ENCODE data around the gene LMO2.

LMO2 gene

DNA sequence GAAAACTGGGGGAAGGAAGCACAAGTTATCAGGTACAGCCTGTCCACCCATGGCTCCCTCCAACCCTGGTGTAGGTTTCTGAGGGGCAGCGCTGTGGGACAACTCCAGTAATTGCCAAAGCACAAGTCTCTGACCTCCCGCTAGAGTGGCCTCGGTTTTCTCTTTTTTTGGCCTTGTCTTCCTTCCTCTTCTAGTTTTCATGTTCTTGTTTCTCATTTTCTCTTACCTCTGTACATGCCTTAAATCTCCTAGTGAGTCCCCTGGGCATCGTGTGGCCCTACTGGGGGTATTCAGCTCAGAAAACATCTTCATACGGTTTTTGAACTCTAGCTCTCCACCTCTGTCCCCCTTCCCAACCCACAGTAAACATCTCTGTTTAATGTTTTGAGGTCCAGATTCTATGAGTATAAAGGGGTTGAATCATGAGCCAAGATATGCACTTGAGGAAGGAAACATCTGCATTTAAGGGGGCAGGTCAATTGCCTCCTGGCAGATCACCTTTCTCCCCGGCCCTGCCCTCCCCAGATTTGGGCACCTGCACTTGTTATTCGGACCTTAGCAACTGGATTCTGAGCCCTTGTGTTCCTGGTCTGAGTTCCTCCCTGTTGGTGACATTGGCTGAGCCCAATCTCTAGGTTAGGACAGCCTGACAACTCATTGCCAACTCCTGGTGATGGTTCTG lies 8.4 kb upstream of the LMO2 start (continued):
- TF ChIP-seq, protein P1, sequence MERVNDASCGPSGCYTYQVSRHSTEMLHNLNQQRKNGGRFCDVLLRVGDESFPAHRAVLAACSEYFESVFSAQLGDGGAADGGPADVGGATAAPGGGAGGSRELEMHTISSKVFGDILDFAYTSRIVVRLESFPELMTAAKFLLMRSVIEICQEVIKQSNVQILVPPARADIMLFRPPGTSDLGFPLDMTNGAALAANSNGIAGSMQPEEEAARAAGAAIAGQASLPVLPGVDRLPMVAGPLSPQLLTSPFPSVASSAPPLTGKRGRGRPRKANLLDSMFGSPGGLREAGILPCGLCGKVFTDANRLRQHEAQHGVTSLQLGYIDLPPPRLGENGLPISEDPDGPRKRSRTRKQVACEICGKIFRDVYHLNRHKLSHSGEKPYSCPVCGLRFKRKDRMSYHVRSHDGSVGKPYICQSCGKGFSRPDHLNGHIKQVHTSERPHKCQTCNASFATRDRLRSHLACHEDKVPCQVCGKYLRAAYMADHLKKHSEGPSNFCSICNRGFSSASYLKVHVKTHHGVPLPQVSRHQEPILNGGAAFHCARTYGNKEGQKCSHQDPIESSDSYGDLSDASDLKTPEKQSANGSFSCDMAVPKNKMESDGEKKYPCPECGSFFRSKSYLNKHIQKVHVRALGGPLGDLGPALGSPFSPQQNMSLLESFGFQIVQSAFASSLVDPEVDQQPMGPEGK (CRISPR knock-in tag; IDR thresholded peaks at IDR 0.05; ENCODE audit: borderline replicate concordance): no peak
- TF ChIP-seq RARB (CRISPR knock-in tag; IDR thresholded peaks at IDR 0.05) (no peak), BACH2 (CRISPR knock-in tag; IDR thresholded peaks at IDR 0.05; ENCODE audit: borderline replicate concordance) (no peak)

DNA sequence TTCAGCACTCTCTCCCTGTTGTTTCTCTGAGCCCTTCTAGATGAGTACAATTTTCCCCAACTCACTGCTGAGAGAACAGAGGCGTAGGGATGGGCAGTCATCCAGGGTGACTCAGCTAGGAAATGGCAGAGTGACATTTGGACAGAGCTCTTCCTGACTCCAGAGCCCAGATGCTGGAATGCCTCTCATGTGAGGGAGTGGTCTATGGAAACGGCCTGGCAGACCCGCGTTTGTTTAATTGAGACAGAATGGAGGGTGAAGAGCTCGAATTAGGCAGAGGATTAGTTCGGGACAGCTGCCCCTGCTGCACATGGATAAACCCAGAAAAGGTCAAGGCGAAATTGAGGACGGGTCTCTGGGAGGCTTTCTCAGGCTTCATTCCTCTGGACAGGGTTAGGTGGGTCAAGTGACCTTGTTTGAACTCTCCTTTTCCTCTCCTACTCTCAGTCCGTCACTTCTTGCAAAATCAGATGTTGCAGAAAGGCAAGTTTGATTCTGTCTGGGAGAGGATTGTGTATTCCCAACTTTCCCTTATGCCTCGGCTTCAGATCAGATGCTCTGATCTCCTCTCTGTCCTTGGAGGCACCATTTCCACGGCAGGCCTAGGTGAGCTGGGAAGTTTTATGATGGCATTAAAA lies 7.6 kb upstream of the LMO2 start:
- peak; percentile 74 for ATAC-seq
- no peak for TF ChIP-seq ARNTL (CRISPR knock-in tag; IDR thresholded peaks at IDR 0.05; ENCODE audit: borderline replicate concordance, low read depth)
- TF ChIP-seq, protein P2, sequence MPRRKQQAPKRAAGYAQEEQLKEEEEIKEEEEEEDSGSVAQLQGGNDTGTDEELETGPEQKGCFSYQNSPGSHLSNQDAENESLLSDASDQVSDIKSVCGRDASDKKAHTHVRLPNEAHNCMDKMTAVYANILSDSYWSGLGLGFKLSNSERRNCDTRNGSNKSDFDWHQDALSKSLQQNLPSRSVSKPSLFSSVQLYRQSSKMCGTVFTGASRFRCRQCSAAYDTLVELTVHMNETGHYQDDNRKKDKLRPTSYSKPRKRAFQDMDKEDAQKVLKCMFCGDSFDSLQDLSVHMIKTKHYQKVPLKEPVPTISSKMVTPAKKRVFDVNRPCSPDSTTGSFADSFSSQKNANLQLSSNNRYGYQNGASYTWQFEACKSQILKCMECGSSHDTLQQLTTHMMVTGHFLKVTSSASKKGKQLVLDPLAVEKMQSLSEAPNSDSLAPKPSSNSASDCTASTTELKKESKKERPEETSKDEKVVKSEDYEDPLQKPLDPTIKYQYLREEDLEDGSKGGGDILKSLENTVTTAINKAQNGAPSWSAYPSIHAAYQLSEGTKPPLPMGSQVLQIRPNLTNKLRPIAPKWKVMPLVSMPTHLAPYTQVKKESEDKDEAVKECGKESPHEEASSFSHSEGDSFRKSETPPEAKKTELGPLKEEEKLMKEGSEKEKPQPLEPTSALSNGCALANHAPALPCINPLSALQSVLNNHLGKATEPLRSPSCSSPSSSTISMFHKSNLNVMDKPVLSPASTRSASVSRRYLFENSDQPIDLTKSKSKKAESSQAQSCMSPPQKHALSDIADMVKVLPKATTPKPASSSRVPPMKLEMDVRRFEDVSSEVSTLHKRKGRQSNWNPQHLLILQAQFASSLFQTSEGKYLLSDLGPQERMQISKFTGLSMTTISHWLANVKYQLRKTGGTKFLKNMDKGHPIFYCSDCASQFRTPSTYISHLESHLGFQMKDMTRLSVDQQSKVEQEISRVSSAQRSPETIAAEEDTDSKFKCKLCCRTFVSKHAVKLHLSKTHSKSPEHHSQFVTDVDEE (CRISPR knock-in tag; IDR thresholded peaks at IDR 0.05): no peak
- TF ChIP-seq TOX (CRISPR knock-in tag; IDR thresholded peaks at IDR 0.05; ENCODE audit: borderline replicate concordance): no peak
- TF ChIP-seq ZNF8 (CRISPR knock-in tag; IDR thresholded peaks at IDR 0.05): no peak
- no peak for TF ChIP-seq ESRRG (CRISPR knock-in tag; IDR thresholded peaks at IDR 0.05)

DNA sequence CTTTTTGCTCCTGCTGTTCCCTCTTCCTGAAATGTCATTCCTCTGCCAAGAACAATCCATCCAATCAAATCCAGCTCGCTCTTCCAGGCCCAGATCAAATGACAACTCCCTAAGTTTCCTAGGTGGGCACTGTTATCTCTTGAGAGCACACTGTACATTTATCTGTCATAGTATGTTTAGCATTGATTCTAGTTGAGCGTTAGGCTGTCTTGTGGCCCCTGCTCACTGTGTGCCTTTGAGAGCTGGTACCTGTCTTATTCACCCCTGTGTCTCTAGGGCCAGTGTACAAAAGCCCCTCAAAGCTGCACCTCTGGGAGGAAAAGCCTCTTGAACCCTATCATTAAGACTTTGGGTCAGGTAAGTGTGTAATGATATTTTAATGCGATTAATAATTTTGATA lies 7.1 kb upstream of the LMO2 start:
- ATAC-seq: no peak
- TF ChIP-seq TOX (CRISPR knock-in tag; IDR thresholded peaks at IDR 0.05; ENCODE audit: borderline replicate concordance): no peak
- TF ChIP-seq, protein P2 (CRISPR knock-in tag; IDR thresholded peaks at IDR 0.05): no peak
- TF ChIP-seq, protein P3, sequence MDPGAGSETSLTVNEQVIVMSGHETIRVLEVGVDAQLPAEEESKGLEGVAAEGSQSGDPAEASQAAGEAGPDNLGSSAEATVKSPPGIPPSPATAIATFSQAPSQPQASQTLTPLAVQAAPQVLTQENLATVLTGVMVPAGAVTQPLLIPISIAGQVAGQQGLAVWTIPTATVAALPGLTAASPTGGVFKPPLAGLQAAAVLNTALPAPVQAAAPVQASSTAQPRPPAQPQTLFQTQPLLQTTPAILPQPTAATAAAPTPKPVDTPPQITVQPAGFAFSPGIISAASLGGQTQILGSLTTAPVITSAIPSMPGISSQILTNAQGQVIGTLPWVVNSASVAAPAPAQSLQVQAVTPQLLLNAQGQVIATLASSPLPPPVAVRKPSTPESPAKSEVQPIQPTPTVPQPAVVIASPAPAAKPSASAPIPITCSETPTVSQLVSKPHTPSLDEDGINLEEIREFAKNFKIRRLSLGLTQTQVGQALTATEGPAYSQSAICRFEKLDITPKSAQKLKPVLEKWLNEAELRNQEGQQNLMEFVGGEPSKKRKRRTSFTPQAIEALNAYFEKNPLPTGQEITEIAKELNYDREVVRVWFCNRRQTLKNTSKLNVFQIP (CRISPR knock-in tag; IDR thresholded peaks at IDR 0.05; ENCODE audit: borderline replicate concordance, low read depth): no peak
- no peak for TF ChIP-seq ISL1 (CRISPR knock-in tag; IDR thresholded peaks at IDR 0.05)
- no peak for TF ChIP-seq TCF4 (CRISPR knock-in tag; IDR thresholded peaks at IDR 0.05; ENCODE audit: borderline replicate concordance)

DNA sequence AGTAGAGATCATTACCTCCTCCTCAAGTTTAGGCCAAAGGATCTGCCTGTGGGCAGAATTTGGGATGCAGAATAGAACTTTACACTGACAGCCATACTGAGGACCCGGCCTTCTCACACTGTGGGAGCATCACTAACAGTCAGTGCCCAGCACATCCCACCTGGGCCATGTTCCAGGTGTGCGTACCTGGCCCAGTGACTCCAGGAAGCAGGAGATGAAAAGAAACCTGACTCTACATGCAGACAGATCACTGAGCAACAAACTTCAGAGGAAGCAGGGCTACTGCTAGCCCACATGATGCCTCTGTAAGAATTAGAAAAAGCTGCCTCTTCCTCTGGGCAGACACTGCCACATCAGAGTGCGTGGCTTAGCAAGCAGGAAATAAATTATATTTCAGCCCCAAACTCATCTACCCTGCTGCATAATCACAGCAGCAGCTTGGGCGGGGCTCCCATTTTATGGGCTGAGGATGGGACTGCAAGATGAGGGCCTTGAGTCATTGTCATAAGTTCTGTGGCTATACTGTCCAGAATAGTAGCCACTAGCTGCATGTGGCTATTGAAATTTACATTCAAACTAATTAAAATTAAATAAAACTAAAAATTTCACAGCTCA lies 6.0 kb upstream of the LMO2 start:
- TF ChIP-seq RARB (CRISPR knock-in tag; IDR thresholded peaks at IDR 0.05) (no peak), SNAI2 (CRISPR knock-in tag; IDR thresholded peaks at IDR 0.05) (no peak), TOX (CRISPR knock-in tag; IDR thresholded peaks at IDR 0.05; ENCODE audit: borderline replicate concordance) (no peak), TCF4 (CRISPR knock-in tag; IDR thresholded peaks at IDR 0.05; ENCODE audit: borderline replicate concordance) (no peak), ZC3H10 (CRISPR knock-in tag; IDR thresholded peaks at IDR 0.05) (no peak), ZFP30 (CRISPR knock-in tag; IDR thresholded peaks at IDR 0.05) (no peak), OSR1 (CRISPR knock-in tag; IDR thresholded peaks at IDR 0.05) (no peak), ARNTL (CRISPR knock-in tag; IDR thresholded peaks at IDR 0.05; ENCODE audit: borderline replicate concordance, low read depth) (no peak), ISL1 (CRISPR knock-in tag; IDR thresholded peaks at IDR 0.05) (no peak), ESRRG (CRISPR knock-in tag; IDR thresholded peaks at IDR 0.05) (no peak), ZFP3 (CRISPR knock-in tag; IDR thresholded peaks at IDR 0.05) (no peak), ZNF565 (CRISPR knock-in tag; conservative IDR thresholded peaks at IDR 0.05; ENCODE audit: low read depth) (no peak), CSDC2 (CRISPR knock-in tag; IDR thresholded peaks at IDR 0.05) (no peak)
- TF ChIP-seq, protein P2 (CRISPR knock-in tag; IDR thresholded peaks at IDR 0.05): no peak
- TF ChIP-seq, protein P3 (CRISPR knock-in tag; IDR thresholded peaks at IDR 0.05; ENCODE audit: borderline replicate concordance, low read depth): no peak
- ATAC-seq: no peak
